ENCODE results near the gene DAGLA.

Gene DAGLA

DNA sequence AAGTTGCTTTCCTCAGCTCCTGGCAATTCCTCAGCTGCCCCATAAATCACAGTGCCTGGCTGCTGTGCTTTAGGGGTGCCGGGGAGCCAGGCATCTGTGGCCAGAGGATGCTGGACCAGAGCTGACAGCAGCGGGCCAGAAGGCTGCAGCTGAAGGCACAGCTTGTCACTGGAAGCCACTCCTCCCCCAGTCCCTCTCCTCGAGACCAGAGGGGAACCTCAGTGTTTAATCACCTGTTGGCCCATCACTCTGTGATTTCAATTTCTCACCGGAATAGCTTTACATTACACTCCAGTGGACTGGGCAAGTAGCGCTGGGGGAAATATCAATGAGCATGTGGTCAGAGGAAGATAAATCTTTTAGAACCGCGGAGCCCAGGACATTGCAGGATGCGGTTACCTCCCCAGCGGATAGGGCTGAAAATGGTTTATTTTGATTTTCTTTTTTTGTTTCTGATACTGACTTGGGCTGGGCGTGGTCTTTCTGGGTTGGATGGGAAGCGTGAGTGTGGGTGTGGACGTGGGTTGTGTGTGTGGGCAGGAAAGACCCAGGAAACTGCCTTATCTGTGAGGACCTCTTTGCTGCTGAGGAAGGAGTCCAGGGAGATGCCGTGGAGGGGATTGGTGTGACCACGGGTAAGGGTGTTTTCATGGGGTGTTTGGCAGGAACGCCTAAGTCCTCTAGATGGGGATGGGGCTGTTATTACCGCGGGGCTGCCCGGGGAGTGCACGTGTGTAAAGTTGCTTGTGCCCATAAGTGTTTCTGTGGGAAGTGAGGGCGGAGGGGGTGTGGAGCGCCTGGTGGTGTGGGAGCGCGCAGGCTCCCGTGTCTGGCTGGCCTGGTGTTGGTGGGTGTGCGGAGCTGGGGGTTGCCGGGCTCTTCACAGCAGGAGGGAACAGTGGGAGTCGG lies 4.0 kb downstream of the DAGLA start:
- no peaks in the 10 kb centered on the region for H3K4me1 ChIP-seq (ENCODE audit: low read depth, poor library complexity, severe bottlenecking)
- H3K36me3 ChIP-seq (ENCODE audit: insufficient read depth): no peaks in the 10 kb centered on the region
- H3K4me3 ChIP-seq (IDR thresholded peaks at IDR 0.05; ENCODE audit: insufficient read depth, low read depth, low read length): no peak overlapping the region
- H3K9ac ChIP-seq: no peak overlapping the region
- H3K27me3 ChIP-seq (ENCODE audit: insufficient read depth, low read depth): peaks cover 86% of the 10 kb centered on the region
- no peak overlapping the region for H2AFZ ChIP-seq (ENCODE audit: low read depth)
- no peak overlapping the region for H3K4me2 ChIP-seq
- H3K79me2 ChIP-seq (ENCODE audit: insufficient read depth, low read depth): no peaks in the 10 kb centered on the region
- TF ChIP-seq, protein P1, sequence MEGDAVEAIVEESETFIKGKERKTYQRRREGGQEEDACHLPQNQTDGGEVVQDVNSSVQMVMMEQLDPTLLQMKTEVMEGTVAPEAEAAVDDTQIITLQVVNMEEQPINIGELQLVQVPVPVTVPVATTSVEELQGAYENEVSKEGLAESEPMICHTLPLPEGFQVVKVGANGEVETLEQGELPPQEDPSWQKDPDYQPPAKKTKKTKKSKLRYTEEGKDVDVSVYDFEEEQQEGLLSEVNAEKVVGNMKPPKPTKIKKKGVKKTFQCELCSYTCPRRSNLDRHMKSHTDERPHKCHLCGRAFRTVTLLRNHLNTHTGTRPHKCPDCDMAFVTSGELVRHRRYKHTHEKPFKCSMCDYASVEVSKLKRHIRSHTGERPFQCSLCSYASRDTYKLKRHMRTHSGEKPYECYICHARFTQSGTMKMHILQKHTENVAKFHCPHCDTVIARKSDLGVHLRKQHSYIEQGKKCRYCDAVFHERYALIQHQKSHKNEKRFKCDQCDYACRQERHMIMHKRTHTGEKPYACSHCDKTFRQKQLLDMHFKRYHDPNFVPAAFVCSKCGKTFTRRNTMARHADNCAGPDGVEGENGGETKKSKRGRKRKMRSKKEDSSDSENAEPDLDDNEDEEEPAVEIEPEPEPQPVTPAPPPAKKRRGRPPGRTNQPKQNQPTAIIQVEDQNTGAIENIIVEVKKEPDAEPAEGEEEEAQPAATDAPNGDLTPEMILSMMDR (conservative IDR thresholded peaks at IDR 0.05; ENCODE audit: low read depth, low read length): no peak
- no peak overlapping the region for H3K27ac ChIP-seq
- H4K20me1 ChIP-seq (ENCODE audit: insufficient read depth): no peaks in the 10 kb centered on the region

DNA sequence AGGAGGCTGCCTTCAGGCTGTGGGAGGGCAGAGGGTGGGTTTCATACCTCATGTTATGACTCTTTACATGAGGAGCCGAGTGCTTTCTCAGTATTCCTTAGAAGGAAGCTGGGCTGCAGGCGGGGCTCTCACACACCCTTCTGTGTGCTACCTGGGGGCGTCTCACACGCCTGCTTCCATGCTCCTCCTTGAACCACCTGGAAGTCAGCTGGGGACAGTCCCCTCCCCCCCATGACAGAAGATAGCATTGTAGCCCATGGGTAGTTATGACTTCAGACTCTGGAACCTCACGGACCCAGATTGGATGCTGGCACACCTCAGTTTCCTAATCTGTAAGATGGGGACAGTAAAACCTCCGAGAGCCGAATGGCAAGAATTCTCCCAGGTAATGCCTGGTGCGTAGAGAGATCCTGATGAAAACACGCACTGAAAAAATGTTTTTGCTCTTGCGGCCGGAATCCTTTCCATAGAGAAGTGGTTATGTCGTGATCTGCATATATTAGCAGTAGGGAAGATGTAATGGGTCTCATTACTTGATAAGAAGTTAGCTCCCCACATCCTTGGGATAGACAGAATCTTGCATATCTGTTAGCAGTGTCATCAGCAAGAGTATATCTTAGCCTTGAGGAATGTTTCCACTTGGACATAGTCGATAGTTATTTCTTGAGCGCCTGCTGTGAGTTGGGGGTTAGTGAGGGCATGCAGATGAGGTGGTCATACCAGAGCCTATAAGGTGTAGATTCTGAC lies 4.9 kb downstream of the DAGLA start:
- Histone ChIP-seq H3K27me3 (ENCODE audit: insufficient read depth, low read depth) (peaks cover 90% of the 10 kb centered on the region), H3K4me2 (no peak overlapping the region), H4K20me1 (ENCODE audit: insufficient read depth) (no peaks in the 10 kb centered on the region), H3K4me1 (ENCODE audit: low read depth, poor library complexity, severe bottlenecking) (no peaks in the 10 kb centered on the region), H3K27ac (no peak overlapping the region), H3K9ac (no peak overlapping the region), H3K4me3 (IDR thresholded peaks at IDR 0.05; ENCODE audit: insufficient read depth, low read depth, low read length) (no peak overlapping the region), H3K36me3 (ENCODE audit: insufficient read depth) (no peaks in the 10 kb centered on the region), H3K79me2 (ENCODE audit: insufficient read depth, low read depth) (no peaks in the 10 kb centered on the region), H2AFZ (ENCODE audit: low read depth) (no peak overlapping the region)
- TF ChIP-seq, protein P1 (conservative IDR thresholded peaks at IDR 0.05; ENCODE audit: low read depth, low read length): no peak

DNA sequence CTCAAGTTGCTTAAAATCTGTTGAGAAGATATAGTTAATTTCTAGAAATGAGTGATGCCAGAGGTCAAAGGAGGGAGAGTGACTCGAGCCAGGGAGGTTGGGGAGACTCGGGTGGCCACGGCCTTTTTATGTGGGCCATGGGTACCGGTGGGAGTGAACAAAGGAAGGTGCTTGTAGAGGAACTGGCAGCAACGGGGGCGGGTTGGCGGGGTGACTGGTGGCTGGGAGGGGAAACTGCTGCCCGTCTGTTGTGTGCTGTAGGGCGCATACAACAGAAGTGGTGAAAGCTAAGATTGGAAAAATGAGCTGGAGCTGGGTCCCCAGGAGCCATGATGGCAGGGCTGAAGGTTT lies 5.4 kb downstream of the DAGLA start:
- Histone ChIP-seq H3K27ac (no peak overlapping the region), H4K20me1 (ENCODE audit: insufficient read depth) (no peaks in the 10 kb centered on the region), H3K9ac (no peak overlapping the region), H3K36me3 (ENCODE audit: insufficient read depth) (no peaks in the 10 kb centered on the region), H3K4me1 (ENCODE audit: low read depth, poor library complexity, severe bottlenecking) (no peaks in the 10 kb centered on the region), H3K27me3 (ENCODE audit: insufficient read depth, low read depth) (peaks cover 92% of the 10 kb centered on the region), H3K79me2 (ENCODE audit: insufficient read depth, low read depth) (no peaks in the 10 kb centered on the region), H2AFZ (ENCODE audit: low read depth) (no peak overlapping the region), H3K4me3 (IDR thresholded peaks at IDR 0.05; ENCODE audit: insufficient read depth, low read depth, low read length) (no peak overlapping the region), H3K4me2 (no peak overlapping the region)
- TF ChIP-seq, protein P1 (conservative IDR thresholded peaks at IDR 0.05; ENCODE audit: low read depth, low read length): no peak

DNA sequence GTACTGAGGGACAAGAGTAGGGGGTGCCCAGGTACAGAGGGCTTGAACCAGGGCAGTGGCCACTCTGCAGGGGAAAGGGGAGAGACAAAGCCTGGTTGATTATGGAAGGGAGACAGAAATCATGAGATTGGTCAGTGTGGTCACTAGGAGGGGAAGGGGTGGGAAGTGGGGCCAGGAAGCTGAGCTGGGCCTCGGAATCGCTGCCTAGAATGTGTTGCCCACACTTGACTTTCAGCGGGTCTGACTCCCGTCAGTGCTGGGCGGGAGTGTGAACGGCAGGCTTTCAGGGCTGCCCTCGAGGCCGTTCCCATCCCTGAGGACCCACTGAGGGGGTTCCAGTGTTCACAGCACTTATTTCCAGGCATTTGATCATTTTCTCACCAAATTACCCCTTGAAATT lies 5.9 kb downstream of the DAGLA start:
- Histone ChIP-seq H3K79me2 (ENCODE audit: insufficient read depth, low read depth) (no peaks in the 10 kb centered on the region), H3K9ac (no peak overlapping the region), H3K27ac (no peak overlapping the region), H4K20me1 (ENCODE audit: insufficient read depth) (no peaks in the 10 kb centered on the region), H3K4me1 (ENCODE audit: low read depth, poor library complexity, severe bottlenecking) (no peaks in the 10 kb centered on the region), H2AFZ (ENCODE audit: low read depth) (no peak overlapping the region), H3K4me2 (no peak overlapping the region), H3K4me3 (IDR thresholded peaks at IDR 0.05; ENCODE audit: insufficient read depth, low read depth, low read length) (no peak overlapping the region), H3K36me3 (ENCODE audit: insufficient read depth) (no peaks in the 10 kb centered on the region), H3K27me3 (ENCODE audit: insufficient read depth, low read depth) (peaks cover 89% of the 10 kb centered on the region)
- TF ChIP-seq, protein P1 (conservative IDR thresholded peaks at IDR 0.05; ENCODE audit: low read depth, low read length): no peak

All from KMS-11 (cell line).